HepG2 (cell line): Measurements from ENCODE around the gene METTL26. TPM values are rescaled to one million over a fixed set of nuclear protein-coding genes. Genes with fewer than 3 reads are reported as not detected.

Source experiments
- ASH2L ChIP-seq: fragments of 300-600, 200-600 bp; sonication (generic); IDR thresholded peaks from 2 replicates; pipeline ENCODE4 v1.7.0; 2017; ENCODE audit warnings: low read depth, mild to moderate bottlenecking, moderate library complexity, mixed read lengths, low read length; ENCODE audit not compliant: insufficient read length
- BHLHE40 ChIP-seq: IDR thresholded peaks from 2 replicates; pipeline ENCODE4 v1.6.1; 2011; ENCODE audit warnings: low read length, improper control_type of control experiment
- CEBPB ChIP-seq: IDR thresholded peaks from 2 replicates; pipeline ENCODE4 v1.6.1; 2011; ENCODE audit warnings: low read depth, low read length, improper control_type of control experiment, borderline replicate concordance
- ETV5 ChIP-seq: IDR thresholded peaks from 2 replicates; pipeline ENCODE4 v1.6.1; 2018; ENCODE audit warnings: missing biosample characterization, missing genetic modification reagents, inconsistent platforms, borderline replicate concordance
- ETV6 ChIP-seq: sonication (generic); formaldehyde crosslinking; conservative IDR thresholded peaks from 2 replicates; pipeline ENCODE4 v1.4.0; 2020; ENCODE audit warnings: missing genetic modification reagents
- GATAD1 ChIP-seq: IDR thresholded peaks from 2 replicates; pipeline ENCODE4 v1.6.1; 2016; ENCODE audit warnings: missing genetic modification reagents, missing compliant biosample characterization
- GZF1 ChIP-seq: sonication (generic); formaldehyde crosslinking; IDR thresholded peaks from 2 replicates; pipeline ENCODE4 v1.5.1; 2020; ENCODE audit warnings: mild to moderate bottlenecking, missing genetic modification reagents
- JDP2 ChIP-seq: sonication (generic); formaldehyde crosslinking; IDR thresholded peaks from 2 replicates; pipeline ENCODE4 v1.8.1; 2022; ENCODE audit warnings: missing genetic modification reagents, borderline replicate concordance
- KLF9 ChIP-seq: IDR thresholded peaks from 2 replicates; pipeline ENCODE4 v1.6.1; 2016; ENCODE audit warnings: low read depth
- MAF1 ChIP-seq: sonication (generic); formaldehyde crosslinking; IDR thresholded peaks from 2 replicates; pipeline ENCODE4 v1.5.0; 2020; ENCODE audit warnings: missing genetic modification reagents, borderline replicate concordance
- MAFF ChIP-seq: IDR thresholded peaks from 2 replicates; pipeline ENCODE4 v1.6.1; 2011; ENCODE audit warnings: low read depth, low read length, improper control_type of control experiment
- MBD4 ChIP-seq: IDR thresholded peaks from 2 replicates; pipeline ENCODE4 v1.6.1; 2012; ENCODE audit warnings: low read length, inconsistent platforms, borderline replicate concordance
- NFATC3 ChIP-seq: sonication (generic); formaldehyde crosslinking; IDR thresholded peaks from 2 replicates; pipeline ENCODE4 v1.5.1; 2020; ENCODE audit warnings: mild to moderate bottlenecking, missing genetic modification reagents
- NFE2L1 ChIP-seq: sonication (generic); formaldehyde crosslinking; IDR thresholded peaks from 2 replicates; pipeline ENCODE4 v1.4.0; 2020; ENCODE audit warnings: missing genetic modification reagents, mild to moderate bottlenecking, borderline replicate concordance
- NFKB2 ChIP-seq: sonication (generic); formaldehyde crosslinking; IDR thresholded peaks from 2 replicates; pipeline ENCODE4 v1.4.0; 2020; ENCODE audit warnings: missing genetic modification reagents, borderline replicate concordance
- PHF8 ChIP-seq: sonication (generic); formaldehyde crosslinking; IDR thresholded peaks from 2 replicates; pipeline ENCODE4 v1.5.0; 2020; ENCODE audit warnings: missing genetic modification reagents
- POGZ ChIP-seq: sonication (generic); formaldehyde crosslinking; IDR thresholded peaks from 2 replicates; pipeline ENCODE4 v1.4.0; 2020; ENCODE audit warnings: mild to moderate bottlenecking, missing genetic modification reagents
- SALL2 ChIP-seq: sonication (generic); formaldehyde crosslinking; IDR thresholded peaks from 2 replicates; pipeline ENCODE4 v1.8.1; 2023; ENCODE audit warnings: mild to moderate bottlenecking, missing genetic modification reagents, inconsistent platforms
- SOX6 ChIP-seq, 2 experiments: fragments of 450-650 bp in 1 of 2; sonication (generic) in 1 of 2; formaldehyde crosslinking in 1 of 2; IDR thresholded peaks; 2 replicates each; pipeline versions ENCODE4 v1.4.0 to v1.6.1; 2017 to 2020; ENCODE audit warnings: antibody characterized with exemption in 1 of 2, mild to moderate bottlenecking in 1 of 2, missing genetic modification reagents in 1 of 2
- ZBTB20 ChIP-seq: sonication (generic); formaldehyde crosslinking; IDR thresholded peaks from 2 replicates; pipeline ENCODE4 v1.8.1; 2023; ENCODE audit warnings: missing genetic modification reagents, low read depth, mild to moderate bottlenecking, borderline replicate concordance
- ZNF570 ChIP-seq: sonication (generic); formaldehyde crosslinking; IDR thresholded peaks from 2 replicates; pipeline ENCODE4 v1.4.0; 2020; ENCODE audit warnings: mild to moderate bottlenecking, missing genetic modification reagents, borderline replicate concordance
- ZNF788 ChIP-seq: sonication (generic); formaldehyde crosslinking; IDR thresholded peaks from 2 replicates; pipeline ENCODE4 v1.5.0; 2020; ENCODE audit warnings: mild to moderate bottlenecking, missing genetic modification reagents, borderline replicate concordance
- ZSCAN21 ChIP-seq: sonication (generic); formaldehyde crosslinking; IDR thresholded peaks from 2 replicates; pipeline ENCODE4 v1.8.0; 2022; ENCODE audit warnings: mild to moderate bottlenecking, missing genetic modification reagents, moderate library complexity, borderline replicate concordance
- ZSCAN22 ChIP-seq: sonication (generic); formaldehyde crosslinking; IDR thresholded peaks from 2 replicates; pipeline ENCODE4 v1.4.0; 2020; ENCODE audit warnings: mild to moderate bottlenecking, missing genetic modification reagents
- polyA plus RNA-seq, 8 experiments: library from polyadenylated mRNA; depleted of rRNA in 3 of 8; stranded (reverse) in 7 of 8; unstranded in 1 of 8; fragments of >200 nt; fragmentation: Illumina TruSeq in 4 of 8; extraction: Trizol in 4 of 8; gene quantifications; 2 replicates each; pipeline versions ENCODE4 v1.2.1 to v1.2.3, GENCODE V29; 2011 to 2016; ENCODE audit warnings: low read depth in 4 of 8, missing spikeins in 1 of 8, mixed read lengths in 1 of 8; ENCODE audit not compliant: insufficient read depth in 1 of 8
- total RNA-seq, 5 experiments: library from RNA; depleted of rRNA; stranded (reverse); fragments of >200 nt; fragmentation: Illumina TruSeq; extraction: Trizol; gene quantifications; 2 replicates each; pipeline ENCODE4 v1.2.3, GENCODE V29; 2016; ENCODE audit warnings: low read depth in 1 of 5
- TF ChIP-seq, protein P1 (sequence below): sonication (generic); formaldehyde crosslinking; IDR thresholded peaks from 2 replicates; pipeline ENCODE4 v1.8.0; 2022; ENCODE audit warnings: missing genetic modification reagents, low read depth, mild to moderate bottlenecking, borderline replicate concordance
- TF ChIP-seq, protein P2 (sequence below): IDR thresholded peaks from 2 replicates; pipeline ENCODE4 v1.6.1; 2016; ENCODE audit warnings: control low read depth
- TF ChIP-seq, protein P3 (sequence below): sonication (generic); formaldehyde crosslinking; IDR thresholded peaks from 2 replicates; pipeline ENCODE4 v1.8.0; 2022; ENCODE audit warnings: mild to moderate bottlenecking, missing genetic modification reagents; ENCODE audit not compliant: insufficient replicate concordance

The METTL26 gene
- total and polyA plus RNA-seq, 2 of the 13 experiments (the other 11 are each of a cell fraction or from before 2014, with no cell fraction given), result 65.5 to 70.1 TPM

DNA sequence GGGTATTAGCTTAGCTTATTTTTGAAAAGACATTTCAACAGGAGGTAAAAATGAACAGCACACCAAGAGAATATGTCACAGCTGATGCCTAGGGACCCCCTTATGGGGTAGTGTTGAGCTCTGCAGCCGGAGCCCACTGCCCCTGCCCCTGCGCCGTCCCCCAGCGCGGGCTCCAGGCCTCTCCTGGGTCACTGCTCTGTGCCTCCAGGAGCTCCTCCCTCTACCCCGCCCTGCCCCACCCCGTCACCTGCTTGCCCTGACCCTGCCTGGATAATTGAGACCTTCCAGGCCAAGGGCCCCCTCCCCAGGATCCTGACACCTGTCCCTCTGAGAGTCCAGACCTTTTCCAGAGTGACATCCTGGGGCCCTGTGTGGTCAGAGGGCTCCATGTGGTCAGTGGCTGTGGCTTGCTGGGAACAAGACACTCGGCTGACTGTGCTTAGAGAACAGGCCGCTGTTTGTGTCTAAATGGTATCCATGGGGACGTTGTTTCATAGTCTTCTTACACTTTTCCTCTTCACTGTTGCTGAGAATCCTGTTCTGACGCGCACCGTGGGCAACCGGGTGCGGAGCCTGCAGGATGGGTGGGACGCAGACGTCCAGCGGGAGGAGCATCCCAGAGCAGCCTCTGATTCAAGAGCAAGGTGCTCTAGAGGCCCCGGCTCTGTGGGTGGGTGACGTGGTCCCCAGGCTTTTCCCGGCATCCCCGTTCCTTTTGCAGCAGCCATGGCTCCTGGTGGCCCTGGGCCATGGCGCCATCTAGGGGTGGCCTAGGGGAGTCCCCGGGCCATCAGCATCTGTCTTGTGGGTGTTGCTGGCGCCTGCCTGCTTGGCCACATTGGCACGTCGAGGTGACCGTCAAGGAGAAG lies 25.4 kb downstream of the METTL26 start (continued):
- TF ChIP-seq NFKB2 (CRISPR knock-in tag), result no peak
- no peak for TF ChIP-seq ZSCAN22 (CRISPR knock-in tag)
- TF ChIP-seq, protein P1, sequence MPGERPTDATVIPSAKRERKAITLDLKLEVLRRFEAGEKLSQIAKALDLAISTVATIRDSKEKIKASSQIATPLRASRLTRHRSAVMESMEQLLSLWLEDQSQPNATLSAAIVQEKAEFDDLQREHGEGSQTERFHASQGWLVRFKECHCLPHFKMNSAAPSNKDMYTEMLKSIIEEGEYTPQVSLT (CRISPR knock-in tag), result no peak
- TF ChIP-seq ETV6 (CRISPR knock-in tag), result no peak
- TF ChIP-seq, protein P2, sequence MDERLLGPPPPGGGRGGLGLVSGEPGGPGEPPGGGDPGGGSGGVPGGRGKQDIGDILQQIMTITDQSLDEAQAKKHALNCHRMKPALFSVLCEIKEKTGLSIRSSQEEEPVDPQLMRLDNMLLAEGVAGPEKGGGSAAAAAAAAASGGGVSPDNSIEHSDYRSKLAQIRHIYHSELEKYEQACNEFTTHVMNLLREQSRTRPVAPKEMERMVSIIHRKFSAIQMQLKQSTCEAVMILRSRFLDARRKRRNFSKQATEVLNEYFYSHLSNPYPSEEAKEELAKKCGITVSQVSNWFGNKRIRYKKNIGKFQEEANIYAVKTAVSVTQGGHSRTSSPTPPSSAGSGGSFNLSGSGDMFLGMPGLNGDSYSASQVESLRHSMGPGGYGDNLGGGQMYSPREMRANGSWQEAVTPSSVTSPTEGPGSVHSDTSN (CRISPR knock-in tag), result no peak
- no peak for TF ChIP-seq SALL2
- TF ChIP-seq ETV5, result no peak
- TF ChIP-seq ZSCAN21 (CRISPR knock-in tag), result no peak
- no peak for TF ChIP-seq KLF9 (CRISPR knock-in tag)
- no peak for TF ChIP-seq JDP2 (CRISPR knock-in tag)
- no peak for TF ChIP-seq MAFF
- TF ChIP-seq ZNF788 (CRISPR knock-in tag), result no peak
- TF ChIP-seq ASH2L, result no peak
- peak; percentile 64 for TF ChIP-seq GATAD1
- no peak for TF ChIP-seq GZF1
- no peak for TF ChIP-seq NFE2L1 (CRISPR knock-in tag)
- TF ChIP-seq ZBTB20, result no peak
- no peak for TF ChIP-seq MAF1 (CRISPR knock-in tag)
- peak; percentile 32; the same call in 1 of the 2 replicates for TF ChIP-seq BHLHE40
- no peak for TF ChIP-seq ZNF570 (CRISPR knock-in tag)
- no peak for TF ChIP-seq MBD4
- TF ChIP-seq CEBPB, result no peak
- TF ChIP-seq SOX6 (IDR thresholded peaks at IDR 0.05), result no peak
- peak; percentile 44 for TF ChIP-seq SOX6 (CRISPR knock-in tag; IDR thresholded peaks at IDR 0.05)
- TF ChIP-seq PHF8, result peak; percentile 21; the same call in 1 of the 2 replicates
- TF ChIP-seq, protein P3, sequence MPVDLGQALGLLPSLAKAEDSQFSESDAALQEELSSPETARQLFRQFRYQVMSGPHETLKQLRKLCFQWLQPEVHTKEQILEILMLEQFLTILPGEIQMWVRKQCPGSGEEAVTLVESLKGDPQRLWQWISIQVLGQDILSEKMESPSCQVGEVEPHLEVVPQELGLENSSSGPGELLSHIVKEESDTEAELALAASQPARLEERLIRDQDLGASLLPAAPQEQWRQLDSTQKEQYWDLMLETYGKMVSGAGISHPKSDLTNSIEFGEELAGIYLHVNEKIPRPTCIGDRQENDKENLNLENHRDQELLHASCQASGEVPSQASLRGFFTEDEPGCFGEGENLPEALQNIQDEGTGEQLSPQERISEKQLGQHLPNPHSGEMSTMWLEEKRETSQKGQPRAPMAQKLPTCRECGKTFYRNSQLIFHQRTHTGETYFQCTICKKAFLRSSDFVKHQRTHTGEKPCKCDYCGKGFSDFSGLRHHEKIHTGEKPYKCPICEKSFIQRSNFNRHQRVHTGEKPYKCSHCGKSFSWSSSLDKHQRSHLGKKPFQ (CRISPR knock-in tag), result no peak
- TF ChIP-seq POGZ (CRISPR knock-in tag), result no peak
- no peak for TF ChIP-seq NFATC3 (CRISPR knock-in tag)
